Measurements from ENCODE around the gene SPI1. TPM values are rescaled to one million over a fixed set of nuclear protein-coding genes. Genes with fewer than 3 reads are reported as not detected.
"Not testable (repeated sequence)": the region's sequence is repeated elsewhere in the genome, so short reads cannot be mapped to it uniquely, and the experiment has no call there.

The SPI1 gene
- polyA plus RNA-seq, 2 donors = 3.9 to 6.8 TPM

GRCh38 chr11:47327949-47328348 is 50.4 kb downstream of the SPI1 start:
- H3K9me3 ChIP-seq (ENCODE audit: control insufficient read depth in 2 of 2, insufficient read depth in 1 of 2, low read depth in 1 of 2, low read length in 1 of 2) = no peaks in the 10 kb centered on the region
- H3K36me3 ChIP-seq (ENCODE audit: control insufficient read depth in 2 of 2, insufficient read depth in 2 of 2, low read length in 1 of 2) = peaks cover 9 to 32% of the 10 kb centered on the region in 2 donors
- 93% methylated on average over 5 of the region's 5 CpGs for WGBS, 2 donors
- no peak overlapping the region for H3K4me3 ChIP-seq (ENCODE audit: low read depth in 1 of 2, low read length in 2 of 2)
- peaks cover 2% of the 10 kb centered on the region in 2 donors for H3K4me1 ChIP-seq (ENCODE audit: control insufficient read depth in 2 of 2, insufficient read depth in 2 of 2, low read length in 1 of 2)
- H3K27ac ChIP-seq (ENCODE audit: low read depth in 2 of 2, low read length in 1 of 2) = no peak overlapping the region
- no peaks in the 10 kb centered on the region for H3K27me3 ChIP-seq (ENCODE audit: control insufficient read depth in 1 of 2, insufficient read depth in 2 of 2, low read length in 2 of 2)

DNA sequence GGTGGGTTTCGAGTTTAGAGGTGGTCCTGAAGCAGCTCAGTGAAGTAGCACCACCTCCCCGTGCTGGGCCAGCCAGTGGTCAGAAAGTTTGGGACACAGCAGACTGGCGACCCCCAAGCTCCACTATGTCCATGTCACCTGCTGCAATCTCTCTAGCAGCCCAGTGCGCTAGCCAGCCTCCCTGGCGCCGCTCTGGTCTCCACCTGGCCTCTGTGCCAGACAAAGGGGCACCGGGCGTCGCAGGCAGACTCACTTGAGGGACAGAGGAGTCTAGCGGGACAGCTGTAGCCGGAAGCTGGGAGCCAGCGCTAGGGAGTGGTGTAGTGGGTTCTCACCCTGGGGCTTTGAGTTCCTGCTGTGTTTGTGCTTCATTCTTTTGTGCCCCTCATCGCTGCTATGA is 51.3 kb downstream of the SPI1 start:
- Histone ChIP-seq H3K27me3 (ENCODE audit: control insufficient read depth in 1 of 2, insufficient read depth in 2 of 2, low read length in 2 of 2) (no peaks in the 10 kb centered on the region), H3K4me1 (ENCODE audit: control insufficient read depth in 2 of 2, insufficient read depth in 2 of 2, low read length in 1 of 2) (peaks cover 2% of the 10 kb centered on the region in 2 donors), H3K36me3 (ENCODE audit: control insufficient read depth in 2 of 2, insufficient read depth in 2 of 2, low read length in 1 of 2) (peaks cover 9 to 32% of the 10 kb centered on the region in 2 donors), H3K4me3 (ENCODE audit: low read depth in 1 of 2, low read length in 2 of 2) (no peak overlapping the region), H3K9me3 (ENCODE audit: control insufficient read depth in 2 of 2, insufficient read depth in 1 of 2, low read depth in 1 of 2, low read length in 1 of 2) (no peaks in the 10 kb centered on the region), H3K27ac (ENCODE audit: low read depth in 2 of 2, low read length in 1 of 2) (no peak overlapping the region)
- WGBS, 2 donors = 93 to 94% methylated on average over 13 of the region's 13 CpGs

DNA sequence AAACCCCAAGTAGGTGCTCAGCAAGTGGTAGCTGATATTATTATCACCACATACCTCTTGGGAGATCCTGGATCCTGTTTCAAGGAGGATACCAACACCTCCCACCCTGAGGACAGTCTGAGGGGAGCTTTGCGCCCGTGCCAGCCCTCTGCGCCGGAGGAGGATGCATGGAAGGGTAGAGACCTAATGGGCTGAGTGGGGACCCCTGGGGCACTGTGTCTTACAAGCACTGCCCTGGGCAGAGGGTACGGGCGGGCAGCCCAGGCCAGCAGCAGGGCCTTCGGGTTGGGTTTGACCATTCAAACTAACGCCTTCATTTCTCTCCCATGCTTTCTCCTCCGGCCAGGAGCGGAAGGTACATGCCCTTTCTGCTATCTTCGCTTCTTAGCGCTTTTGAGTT is 52.1 kb downstream of the SPI1 start:
- Histone ChIP-seq H3K27ac (ENCODE audit: low read depth in 2 of 2, low read length in 1 of 2) (no peak overlapping the region), H3K36me3 (ENCODE audit: control insufficient read depth in 2 of 2, insufficient read depth in 2 of 2, low read length in 1 of 2) (peaks cover 9 to 32% of the 10 kb centered on the region in 2 donors), H3K9me3 (ENCODE audit: control insufficient read depth in 2 of 2, insufficient read depth in 1 of 2, low read depth in 1 of 2, low read length in 1 of 2) (no peaks in the 10 kb centered on the region), H3K4me1 (ENCODE audit: control insufficient read depth in 2 of 2, insufficient read depth in 2 of 2, low read length in 1 of 2) (no peaks in the 10 kb centered on the region), H3K4me3 (ENCODE audit: low read depth in 1 of 2, low read length in 2 of 2) (no peak overlapping the region), H3K27me3 (ENCODE audit: control insufficient read depth in 1 of 2, insufficient read depth in 2 of 2, low read length in 2 of 2) (no peaks in the 10 kb centered on the region)
- 95 to 98% methylated on average over 12 of the region's 12 CpGs for WGBS, 2 donors

DNA sequence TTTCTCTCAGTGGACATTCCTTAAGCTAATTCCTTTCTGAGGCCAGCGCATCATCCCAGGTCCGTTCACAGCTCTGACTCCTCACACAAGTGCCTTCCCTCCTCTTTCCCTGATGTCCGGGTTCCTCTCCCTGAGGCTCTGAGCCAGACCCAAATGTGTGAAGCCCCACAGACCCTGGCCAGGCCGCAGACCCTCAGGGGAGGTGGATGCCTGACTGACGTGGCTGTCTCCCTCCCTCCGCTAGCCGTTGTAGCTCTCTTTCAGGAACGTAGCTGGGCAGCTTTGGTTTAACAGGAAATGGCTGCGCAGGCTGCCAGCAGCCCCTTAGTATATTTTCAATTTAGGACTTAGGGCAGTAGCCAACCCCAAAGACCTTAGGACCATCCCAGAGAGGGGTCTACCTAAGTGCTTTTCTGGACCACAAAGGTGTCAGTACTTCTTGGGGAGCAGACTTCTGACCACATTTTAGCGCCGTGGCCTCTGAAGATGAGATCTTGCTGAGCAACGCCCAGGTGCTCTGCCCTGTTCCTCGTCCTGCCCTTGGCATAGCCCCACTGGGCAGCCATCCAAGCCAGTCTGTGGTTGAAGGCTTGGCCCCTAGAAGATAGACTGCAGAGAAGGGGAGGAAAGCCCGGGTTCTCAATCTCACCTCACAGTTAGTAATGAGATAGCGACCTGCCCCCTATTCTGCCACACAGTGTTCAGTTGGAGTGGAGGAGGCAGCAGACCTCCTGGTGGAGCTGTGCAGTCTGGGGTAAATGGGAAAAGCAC is 52.9 kb downstream of the SPI1 start:
- WGBS, 2 donors = 69 to 74% methylated on average over 15 of the region's 15 CpGs
- H3K9me3 ChIP-seq (ENCODE audit: control insufficient read depth in 2 of 2, insufficient read depth in 1 of 2, low read depth in 1 of 2, low read length in 1 of 2) = no peaks in the 10 kb centered on the region
- H3K36me3 ChIP-seq (ENCODE audit: control insufficient read depth in 2 of 2, insufficient read depth in 2 of 2, low read length in 1 of 2) = peaks cover 9 to 32% of the 10 kb centered on the region in 2 donors
- H3K4me1 ChIP-seq (ENCODE audit: control insufficient read depth in 2 of 2, insufficient read depth in 2 of 2, low read length in 1 of 2) = no peaks in the 10 kb centered on the region
- H3K27ac ChIP-seq (ENCODE audit: low read depth in 2 of 2, low read length in 1 of 2) = no peak overlapping the region
- no peaks in the 10 kb centered on the region for H3K27me3 ChIP-seq (ENCODE audit: control insufficient read depth in 1 of 2, insufficient read depth in 2 of 2, low read length in 2 of 2)
- no peak overlapping the region for H3K4me3 ChIP-seq (ENCODE audit: low read depth in 1 of 2, low read length in 2 of 2)

DNA sequence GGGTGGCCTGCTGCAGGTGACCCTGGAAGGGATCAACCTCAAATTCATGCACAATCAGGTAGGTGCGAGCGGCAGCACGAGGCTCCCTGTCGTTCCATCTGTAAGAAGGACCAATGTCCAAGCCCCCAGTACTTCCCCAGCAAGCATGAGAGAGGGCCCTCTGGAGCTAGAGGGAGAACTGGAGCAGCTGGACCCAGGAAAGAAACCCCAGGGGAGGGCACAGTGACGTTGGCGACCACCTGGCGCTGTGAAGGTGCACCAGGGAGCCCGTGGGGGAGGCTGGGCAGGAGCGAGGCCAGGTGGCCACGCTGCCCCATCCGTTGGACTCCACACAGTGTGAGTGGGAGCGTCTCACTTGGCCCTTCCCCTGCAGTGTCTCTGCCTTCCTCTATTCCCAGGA is 53.8 kb downstream of the SPI1 start:
- Histone ChIP-seq H3K4me3 (ENCODE audit: low read depth in 1 of 2, low read length in 2 of 2) (no peak overlapping the region), H3K9me3 (ENCODE audit: control insufficient read depth in 2 of 2, insufficient read depth in 1 of 2, low read depth in 1 of 2, low read length in 1 of 2) (no peaks in the 10 kb centered on the region), H3K27me3 (ENCODE audit: control insufficient read depth in 1 of 2, insufficient read depth in 2 of 2, low read length in 2 of 2) (no peaks in the 10 kb centered on the region), H3K4me1 (ENCODE audit: control insufficient read depth in 2 of 2, insufficient read depth in 2 of 2, low read length in 1 of 2) (no peaks in the 10 kb centered on the region), H3K36me3 (ENCODE audit: control insufficient read depth in 2 of 2, insufficient read depth in 2 of 2, low read length in 1 of 2) (peaks cover 9 to 29% of the 10 kb centered on the region in 2 donors), H3K27ac (ENCODE audit: low read depth in 2 of 2, low read length in 1 of 2) (no peak overlapping the region)
- 90 to 92% methylated on average over 12 of the region's 12 CpGs for WGBS, 2 donors

- H3K9me3 ChIP-seq (ENCODE audit: control insufficient read depth in 2 of 2, insufficient read depth in 1 of 2, low read depth in 1 of 2, low read length in 1 of 2) = no peaks in the 10 kb centered on the region
- H3K36me3 ChIP-seq (ENCODE audit: control insufficient read depth in 2 of 2, insufficient read depth in 2 of 2, low read length in 1 of 2) = peaks cover 0 to 2% of the 10 kb centered on the region in 2 donors
- no peaks in the 10 kb centered on the region for H3K27me3 ChIP-seq (ENCODE audit: control insufficient read depth in 1 of 2, insufficient read depth in 2 of 2, low read length in 2 of 2)
- H3K27ac ChIP-seq (ENCODE audit: low read depth in 2 of 2, low read length in 1 of 2) = no peak overlapping the region
- H3K4me3 ChIP-seq (ENCODE audit: low read depth in 1 of 2, low read length in 2 of 2) = no peak overlapping the region
- H3K4me1 ChIP-seq (ENCODE audit: control insufficient read depth in 2 of 2, insufficient read depth in 2 of 2, low read length in 1 of 2) = no peaks in the 10 kb centered on the region
- WGBS, 2 donors = 86 to 88% methylated on average over 2 of the region's 2 CpGs
Observed at GRCh38 chr11:47318166-47318565, 60.2 kb downstream of the SPI1 start.

GRCh38 chr11:47317064-47317828 is 61.1 kb downstream of the SPI1 start:
- no peaks in the 10 kb centered on the region for H3K9me3 ChIP-seq (ENCODE audit: control insufficient read depth in 2 of 2, insufficient read depth in 1 of 2, low read depth in 1 of 2, low read length in 1 of 2)
- no peak overlapping the region for H3K27ac ChIP-seq (ENCODE audit: low read depth in 2 of 2, low read length in 1 of 2)
- no peaks in the 10 kb centered on the region for H3K27me3 ChIP-seq (ENCODE audit: control insufficient read depth in 1 of 2, insufficient read depth in 2 of 2, low read length in 2 of 2)
- WGBS, 2 donors = 83 to 85% methylated on average over 5 of the region's 5 CpGs
- no peaks in the 10 kb centered on the region for H3K4me1 ChIP-seq (ENCODE audit: control insufficient read depth in 2 of 2, insufficient read depth in 2 of 2, low read length in 1 of 2)
- no peak overlapping the region for H3K4me3 ChIP-seq (ENCODE audit: low read depth in 1 of 2, low read length in 2 of 2)
- H3K36me3 ChIP-seq (ENCODE audit: control insufficient read depth in 2 of 2, insufficient read depth in 2 of 2, low read length in 1 of 2) = peaks cover 0 to 4% of the 10 kb centered on the region in 2 donors

DNA sequence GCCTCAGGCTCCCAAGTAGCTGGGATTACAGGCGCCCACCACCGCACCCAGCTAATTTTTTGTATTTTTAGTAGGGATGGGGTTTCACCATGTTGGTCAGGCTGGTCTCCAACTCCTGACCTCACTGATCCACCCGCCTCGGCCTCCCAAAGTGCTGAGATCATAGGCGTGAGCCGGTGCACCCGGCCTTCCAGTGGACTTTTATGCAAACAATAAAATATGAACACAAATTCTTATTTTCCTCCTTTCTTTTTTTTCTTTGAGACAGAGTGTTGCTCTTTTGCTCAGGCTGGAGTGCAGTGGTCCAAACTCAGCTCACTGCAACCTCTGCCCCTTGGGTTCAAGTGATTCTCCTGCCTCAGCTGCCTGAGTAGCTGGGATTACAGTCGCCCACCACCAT is 61.8 kb downstream of the SPI1 start:
- H3K27me3 ChIP-seq (ENCODE audit: control insufficient read depth in 1 of 2, insufficient read depth in 2 of 2, low read length in 2 of 2); H3K9me3 ChIP-seq (ENCODE audit: control insufficient read depth in 2 of 2, insufficient read depth in 1 of 2, low read depth in 1 of 2, low read length in 1 of 2); H3K27ac ChIP-seq (ENCODE audit: low read depth in 2 of 2, low read length in 1 of 2); H3K4me1 ChIP-seq (ENCODE audit: control insufficient read depth in 2 of 2, insufficient read depth in 2 of 2, low read length in 1 of 2); H3K4me3 ChIP-seq (ENCODE audit: low read depth in 1 of 2, low read length in 2 of 2): not testable (repeated sequence)
- peaks cover 0 to 11% of the 10 kb centered on the region in 2 donors for H3K36me3 ChIP-seq (ENCODE audit: control insufficient read depth in 2 of 2, insufficient read depth in 2 of 2, low read length in 1 of 2)
- 93 to 94% methylated on average over 8 of the region's 8 CpGs for WGBS, 2 donors

DNA sequence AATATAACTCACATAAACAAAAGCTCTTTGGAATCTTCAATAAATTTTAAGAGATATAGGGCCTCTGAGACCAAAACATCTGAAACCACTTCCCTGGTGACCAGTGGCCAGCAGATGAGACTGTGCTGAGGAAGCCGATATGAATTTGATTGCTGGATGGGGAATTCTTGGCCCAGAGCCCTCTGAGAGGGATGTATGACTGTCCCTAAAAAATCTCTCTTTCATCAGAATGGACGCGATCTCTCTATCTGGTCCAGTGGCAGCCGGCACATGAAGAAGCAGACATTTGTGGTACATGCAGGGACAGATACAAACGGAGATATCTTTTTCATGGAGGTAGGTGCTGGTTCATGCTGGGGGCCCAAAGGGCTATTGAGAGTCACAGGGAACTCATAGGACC is 63.4 kb downstream of the SPI1 start:
- Histone ChIP-seq H3K4me3 (ENCODE audit: low read depth in 1 of 2, low read length in 2 of 2) (no peak overlapping the region), H3K9me3 (ENCODE audit: control insufficient read depth in 2 of 2, insufficient read depth in 1 of 2, low read depth in 1 of 2, low read length in 1 of 2) (no peaks in the 10 kb centered on the region), H3K27me3 (ENCODE audit: control insufficient read depth in 1 of 2, insufficient read depth in 2 of 2, low read length in 2 of 2) (no peaks in the 10 kb centered on the region), H3K36me3 (ENCODE audit: control insufficient read depth in 2 of 2, insufficient read depth in 2 of 2, low read length in 1 of 2) (peaks cover 0 to 15% of the 10 kb centered on the region in 2 donors), H3K4me1 (ENCODE audit: control insufficient read depth in 2 of 2, insufficient read depth in 2 of 2, low read length in 1 of 2) (no peaks in the 10 kb centered on the region), H3K27ac (ENCODE audit: low read depth in 2 of 2, low read length in 1 of 2) (no peak overlapping the region)
- WGBS, 2 donors = 86 to 90% methylated on average over 5 of the region's 5 CpGs
